SK-N-SH treated with all-trans-retinoic acid at 6 μM for 48 hours (cell line): Measurements from ENCODE around the gene BTNL9.
A peak's percentile ranks its signal among the peaks of the same experiment; 100 is the strongest.
"Not testable (repeated sequence)": the region's sequence is repeated elsewhere in the genome, so short reads cannot be mapped to it uniquely, and the experiment has no call there.

Experiments
- ATAC-seq: fragments of 200-7000 bp; cut with Tn5 transposase; 3 replicates; pipeline ENCODE4 v1.9.1; 2020; ENCODE audit warnings: mild to moderate bottlenecking, moderate library complexity
- CSDC2 ChIP-seq: fragments of 250-450 bp; sonication (Bioruptor Pico); IDR thresholded peaks from 2 replicates; pipeline ENCODE4 v1.5.0; 2020; ENCODE audit warnings: mild to moderate bottlenecking, moderate library complexity
- ESRRG ChIP-seq: fragments of 250-450 bp; sonication (Bioruptor Pico); IDR thresholded peaks from 2 replicates; pipeline ENCODE4 v1.6.1; 2021; ENCODE audit warnings: mild to moderate bottlenecking
- GLIS3 ChIP-seq: fragments of 250-450 bp; sonication (Bioruptor Pico); IDR thresholded peaks from 2 replicates; pipeline ENCODE4 v1.5.0; 2020; ENCODE audit warnings: mild to moderate bottlenecking, moderate library complexity
- ISL1 ChIP-seq: fragments of 250-450 bp; sonication (Bioruptor Pico); IDR thresholded peaks from 2 replicates; pipeline ENCODE4 v2.1.2; 2022; ENCODE audit warnings: mild to moderate bottlenecking, moderate library complexity
- OSR1 ChIP-seq: fragments of 250-450 bp; sonication (Bioruptor Pico); IDR thresholded peaks from 2 replicates; pipeline ENCODE4 v1.8.0; 2022; ENCODE audit warnings: moderate library complexity, mild to moderate bottlenecking, inconsistent platforms
- RARB ChIP-seq: fragments of 250-450 bp; sonication (Bioruptor Pico); IDR thresholded peaks from 2 replicates; pipeline ENCODE4 v1.8.0; 2021; ENCODE audit warnings: mild to moderate bottlenecking, moderate library complexity
- SNAI2 ChIP-seq: fragments of 250-450 bp; sonication (Bioruptor Pico); IDR thresholded peaks from 2 replicates; pipeline ENCODE4 v1.5.0; 2020; ENCODE audit warnings: mild to moderate bottlenecking, moderate library complexity
- TCF4 ChIP-seq: fragments of 250-450 bp; sonication (Bioruptor Pico); IDR thresholded peaks from 2 replicates; pipeline ENCODE4 v1.8.0; 2021; ENCODE audit warnings: mild to moderate bottlenecking, moderate library complexity, borderline replicate concordance
- TOX ChIP-seq: fragments of 250-450 bp; sonication (Bioruptor Pico); IDR thresholded peaks from 2 replicates; pipeline ENCODE4 v1.8.0; 2021; ENCODE audit warnings: mild to moderate bottlenecking, moderate library complexity, borderline replicate concordance
- ZC3H10 ChIP-seq: fragments of 250-450 bp; sonication (Bioruptor Pico); IDR thresholded peaks from 2 replicates; pipeline ENCODE4 v1.5.1; 2021; ENCODE audit warnings: mild to moderate bottlenecking, moderate library complexity
- ZFP3 ChIP-seq: fragments of 250-450 bp; sonication (Bioruptor Pico); IDR thresholded peaks from 2 replicates; pipeline ENCODE4 v1.5.0; 2020; ENCODE audit warnings: mild to moderate bottlenecking, moderate library complexity
- ZNF565 ChIP-seq: fragments of 450-650 bp; formaldehyde crosslinking; conservative IDR thresholded peaks from 2 replicates; pipeline ENCODE4 v1.5.0; 2020; ENCODE audit warnings: low read depth, mild to moderate bottlenecking, moderate library complexity
- ZNF70 ChIP-seq: fragments of 450-650 bp; formaldehyde crosslinking; IDR thresholded peaks from 2 replicates; pipeline ENCODE4 v1.5.0; 2020; ENCODE audit warnings: mild to moderate bottlenecking, moderate library complexity
- ZNF8 ChIP-seq: fragments of 450-650 bp; formaldehyde crosslinking; IDR thresholded peaks from 2 replicates; pipeline ENCODE4 v1.5.0; 2020; ENCODE audit warnings: mild to moderate bottlenecking, moderate library complexity
- TF ChIP-seq, protein P1 (sequence below): fragments of 250-450 bp; sonication (Bioruptor Pico); IDR thresholded peaks from 2 replicates; pipeline ENCODE4 v1.8.0; 2020; ENCODE audit warnings: mild to moderate bottlenecking, moderate library complexity, borderline replicate concordance
- TF ChIP-seq, protein P2 (sequence below): fragments of 250-450 bp; sonication (Bioruptor Pico); IDR thresholded peaks from 2 replicates; pipeline ENCODE4 v1.5.1; 2021; ENCODE audit warnings: mild to moderate bottlenecking, moderate library complexity

The BTNL9 gene

DNA sequence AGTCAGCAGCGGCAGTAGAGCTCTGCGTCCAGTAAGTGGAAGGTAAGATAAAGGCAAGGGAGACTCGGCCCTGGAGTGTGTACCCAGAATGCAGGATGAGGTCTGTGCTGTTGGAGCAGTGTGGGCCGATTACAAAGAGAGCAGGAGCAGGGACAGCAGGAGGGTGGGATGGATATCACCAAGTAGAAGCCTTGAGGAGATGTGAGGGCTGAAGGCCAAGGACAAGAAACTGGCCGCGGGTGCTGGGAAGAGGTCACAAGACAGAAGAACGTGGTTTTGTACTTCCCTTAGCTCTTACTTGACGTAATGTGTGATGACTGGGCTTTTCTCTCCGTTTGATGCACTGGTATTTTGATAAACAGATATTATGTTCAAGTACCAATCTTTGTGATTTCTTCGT lies 47.2 kb downstream of the BTNL9 start:
- no peak for TF ChIP-seq ISL1 (CRISPR knock-in tag)
- ATAC-seq: no peak

DNA sequence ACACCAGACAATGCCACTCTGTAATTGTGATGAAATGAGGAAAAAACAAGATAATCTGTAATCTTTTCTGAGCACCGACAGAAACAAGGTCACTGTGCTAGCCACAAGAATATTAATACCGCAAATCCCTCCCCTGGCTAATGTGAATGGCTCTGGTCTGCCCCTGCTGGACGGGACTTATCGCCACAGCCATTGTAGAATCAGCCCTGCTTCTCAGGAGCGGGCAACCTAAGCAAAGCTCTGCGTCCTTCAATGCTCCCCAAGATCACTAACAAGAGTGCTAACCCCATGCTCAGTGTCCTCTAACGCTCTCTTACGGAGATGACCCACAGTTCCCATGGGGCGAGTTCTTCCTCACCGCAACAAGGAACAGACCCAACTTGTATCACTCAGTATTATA lies 48.2 kb downstream of the BTNL9 start:
- TF ChIP-seq CSDC2 (CRISPR knock-in tag) (no peak), TCF4 (no peak), ZC3H10 (CRISPR knock-in tag) (no peak), ZNF565 (no peak), RARB (CRISPR knock-in tag) (no peak), ESRRG (CRISPR knock-in tag) (no peak), OSR1 (CRISPR knock-in tag) (no peak), GLIS3 (no peak), TOX (no peak), SNAI2 (CRISPR knock-in tag) (no peak)
- TF ChIP-seq, all 23 proteins: peak for 0
- ATAC-seq: peak; percentile 65

DNA sequence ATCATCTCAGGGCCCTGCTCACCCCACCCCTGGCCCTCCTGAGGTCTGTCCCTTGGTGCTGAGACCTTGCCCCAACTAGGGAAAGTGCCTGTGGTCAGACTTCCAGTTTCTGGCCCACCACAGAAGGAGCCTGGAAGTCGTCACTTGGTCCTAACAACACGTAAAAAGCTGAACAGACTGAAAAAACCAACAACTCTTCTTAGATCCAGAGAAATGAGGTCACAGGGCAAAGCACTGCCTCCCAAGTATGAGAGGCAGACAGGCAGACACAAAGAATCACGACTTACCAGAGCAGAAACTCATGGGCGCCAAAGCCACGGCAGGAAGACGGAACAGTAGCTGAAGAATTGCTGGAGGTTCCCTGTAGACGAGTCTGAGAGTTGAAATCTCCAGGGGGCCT lies 52.4 kb downstream of the BTNL9 start:
- TF ChIP-seq ZNF8 (CRISPR knock-in tag): no peak
- TF ChIP-seq ZNF70: no peak
- TF ChIP-seq ZC3H10 (CRISPR knock-in tag): no peak
- no peak for TF ChIP-seq OSR1 (CRISPR knock-in tag)
- TF ChIP-seq ZFP3 (CRISPR knock-in tag): no peak
- TF ChIP-seq, protein P1, sequence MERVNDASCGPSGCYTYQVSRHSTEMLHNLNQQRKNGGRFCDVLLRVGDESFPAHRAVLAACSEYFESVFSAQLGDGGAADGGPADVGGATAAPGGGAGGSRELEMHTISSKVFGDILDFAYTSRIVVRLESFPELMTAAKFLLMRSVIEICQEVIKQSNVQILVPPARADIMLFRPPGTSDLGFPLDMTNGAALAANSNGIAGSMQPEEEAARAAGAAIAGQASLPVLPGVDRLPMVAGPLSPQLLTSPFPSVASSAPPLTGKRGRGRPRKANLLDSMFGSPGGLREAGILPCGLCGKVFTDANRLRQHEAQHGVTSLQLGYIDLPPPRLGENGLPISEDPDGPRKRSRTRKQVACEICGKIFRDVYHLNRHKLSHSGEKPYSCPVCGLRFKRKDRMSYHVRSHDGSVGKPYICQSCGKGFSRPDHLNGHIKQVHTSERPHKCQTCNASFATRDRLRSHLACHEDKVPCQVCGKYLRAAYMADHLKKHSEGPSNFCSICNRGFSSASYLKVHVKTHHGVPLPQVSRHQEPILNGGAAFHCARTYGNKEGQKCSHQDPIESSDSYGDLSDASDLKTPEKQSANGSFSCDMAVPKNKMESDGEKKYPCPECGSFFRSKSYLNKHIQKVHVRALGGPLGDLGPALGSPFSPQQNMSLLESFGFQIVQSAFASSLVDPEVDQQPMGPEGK (CRISPR knock-in tag): no peak
- TF ChIP-seq CSDC2 (CRISPR knock-in tag): no peak
- TF ChIP-seq, protein P2, sequence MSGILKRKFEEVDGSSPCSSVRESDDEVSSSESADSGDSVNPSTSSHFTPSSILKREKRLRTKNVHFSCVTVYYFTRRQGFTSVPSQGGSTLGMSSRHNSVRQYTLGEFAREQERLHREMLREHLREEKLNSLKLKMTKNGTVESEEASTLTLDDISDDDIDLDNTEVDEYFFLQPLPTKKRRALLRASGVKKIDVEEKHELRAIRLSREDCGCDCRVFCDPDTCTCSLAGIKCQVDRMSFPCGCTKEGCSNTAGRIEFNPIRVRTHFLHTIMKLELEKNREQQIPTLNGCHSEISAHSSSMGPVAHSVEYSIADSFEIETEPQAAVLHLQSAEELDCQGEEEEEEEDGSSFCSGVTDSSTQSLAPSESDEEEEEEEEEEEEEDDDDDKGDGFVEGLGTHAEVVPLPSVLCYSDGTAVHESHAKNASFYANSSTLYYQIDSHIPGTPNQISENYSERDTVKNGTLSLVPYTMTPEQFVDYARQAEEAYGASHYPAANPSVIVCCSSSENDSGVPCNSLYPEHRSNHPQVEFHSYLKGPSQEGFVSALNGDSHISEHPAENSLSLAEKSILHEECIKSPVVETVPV: no peak
- ATAC-seq: no peak

DNA sequence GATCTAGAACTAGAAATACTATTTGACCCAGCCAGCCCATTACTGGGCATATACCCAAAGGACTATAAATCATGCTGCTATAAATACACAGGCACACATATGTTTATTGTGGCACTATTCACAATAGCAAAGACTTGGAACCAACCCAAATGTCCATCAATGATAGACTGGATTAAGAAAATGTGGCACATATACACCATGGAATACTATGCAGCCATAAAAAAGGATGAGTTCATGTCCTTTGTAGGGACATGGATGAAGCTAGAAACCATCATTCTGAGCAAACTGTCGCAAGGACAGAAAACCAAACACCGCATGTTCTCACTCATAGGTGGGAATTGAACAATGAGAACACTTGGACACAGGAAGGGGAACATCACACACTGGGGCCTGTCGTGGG lies 55.1 kb downstream of the BTNL9 start:
- not testable (repeated sequence) for ATAC-seq

DNA sequence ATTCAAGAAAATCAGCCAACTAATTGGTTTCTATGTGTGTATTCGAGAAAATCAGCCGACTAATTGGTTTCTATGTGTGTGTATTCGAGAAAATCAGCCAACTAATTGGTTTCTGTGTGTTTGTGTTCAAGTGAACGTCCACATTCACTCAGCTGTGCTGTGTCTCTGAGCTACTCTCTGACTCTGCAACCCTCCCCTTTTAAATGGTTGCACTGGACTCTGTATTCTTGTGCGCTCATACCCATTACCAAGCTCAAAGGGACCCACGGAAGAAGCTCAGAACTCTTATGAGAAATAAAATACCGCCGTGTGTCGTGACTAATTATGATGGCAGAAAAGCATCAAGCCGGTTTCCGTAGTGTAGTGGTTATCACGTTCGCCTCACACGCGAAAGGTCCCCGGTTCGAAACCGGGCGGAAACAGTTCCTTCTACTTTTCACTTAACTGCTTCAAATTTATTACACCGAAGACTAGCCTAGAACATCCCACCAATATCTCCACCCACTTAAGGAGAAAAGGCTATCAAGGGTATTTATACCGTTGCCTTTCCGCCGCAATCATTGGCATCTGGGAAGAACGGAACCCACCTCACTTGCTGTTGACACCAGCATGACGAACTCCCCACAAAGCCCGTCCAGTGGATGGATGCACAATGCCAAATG lies 56.8 kb downstream of the BTNL9 start:
- peak; percentile 45 for ATAC-seq

DNA sequence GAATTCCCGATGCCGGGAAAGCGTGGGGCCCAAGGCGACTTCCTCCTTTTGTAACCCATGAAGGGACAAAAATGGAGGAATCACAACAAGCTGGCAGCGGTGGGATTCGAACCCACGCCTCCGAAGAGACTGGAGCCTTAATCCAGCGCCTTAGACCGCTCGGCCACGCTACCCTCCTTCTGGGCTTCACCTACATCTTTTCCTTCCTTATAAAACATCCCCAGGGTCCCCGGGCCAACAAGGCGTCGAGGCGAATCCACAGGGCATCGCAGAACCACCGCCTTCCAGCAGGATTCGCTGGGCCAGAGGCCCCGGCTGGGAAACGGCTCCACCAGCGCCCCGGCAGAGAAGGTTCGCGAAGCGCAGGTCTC lies 57.3 kb downstream of the BTNL9 start:
- ATAC-seq: peak; percentile 14

DNA sequence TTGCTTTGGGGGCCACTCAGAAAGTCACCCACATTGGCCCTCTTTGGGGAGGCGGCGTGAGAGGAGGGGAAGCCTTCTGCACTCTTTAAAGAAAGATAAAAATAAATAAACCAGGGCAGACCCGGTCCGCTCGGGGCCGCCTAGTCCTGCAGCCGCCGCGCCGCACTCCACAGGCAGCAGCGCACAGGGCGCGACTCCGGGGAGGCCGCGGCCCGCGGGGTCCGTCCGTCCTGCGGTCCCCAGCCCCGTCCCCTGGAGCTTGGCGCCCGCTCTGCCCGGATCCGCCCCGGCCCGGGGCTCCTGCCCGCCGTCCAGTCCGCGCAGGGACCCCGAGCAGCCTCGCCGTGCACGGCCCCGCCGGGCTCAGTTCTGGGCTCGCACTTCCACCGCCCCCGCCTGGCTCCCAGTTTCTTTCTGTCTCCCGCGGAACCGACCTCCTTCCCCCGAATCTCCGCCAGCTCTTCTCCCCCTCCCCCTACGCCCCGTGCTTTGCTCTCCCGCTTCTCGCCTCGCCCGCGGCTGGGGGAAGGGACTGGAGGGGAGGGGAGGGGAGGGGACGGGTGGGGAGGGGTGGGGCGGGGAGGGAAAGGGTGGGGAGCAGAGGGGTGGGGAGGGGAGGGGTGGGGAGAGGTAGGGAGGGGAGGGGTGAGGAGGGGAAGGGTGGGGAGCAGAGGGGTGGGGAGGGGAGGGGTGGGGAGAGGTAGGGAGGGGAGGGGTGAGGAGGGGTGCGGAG lies 57.9 kb downstream of the BTNL9 start:
- not testable (repeated sequence) for ATAC-seq

DNA sequence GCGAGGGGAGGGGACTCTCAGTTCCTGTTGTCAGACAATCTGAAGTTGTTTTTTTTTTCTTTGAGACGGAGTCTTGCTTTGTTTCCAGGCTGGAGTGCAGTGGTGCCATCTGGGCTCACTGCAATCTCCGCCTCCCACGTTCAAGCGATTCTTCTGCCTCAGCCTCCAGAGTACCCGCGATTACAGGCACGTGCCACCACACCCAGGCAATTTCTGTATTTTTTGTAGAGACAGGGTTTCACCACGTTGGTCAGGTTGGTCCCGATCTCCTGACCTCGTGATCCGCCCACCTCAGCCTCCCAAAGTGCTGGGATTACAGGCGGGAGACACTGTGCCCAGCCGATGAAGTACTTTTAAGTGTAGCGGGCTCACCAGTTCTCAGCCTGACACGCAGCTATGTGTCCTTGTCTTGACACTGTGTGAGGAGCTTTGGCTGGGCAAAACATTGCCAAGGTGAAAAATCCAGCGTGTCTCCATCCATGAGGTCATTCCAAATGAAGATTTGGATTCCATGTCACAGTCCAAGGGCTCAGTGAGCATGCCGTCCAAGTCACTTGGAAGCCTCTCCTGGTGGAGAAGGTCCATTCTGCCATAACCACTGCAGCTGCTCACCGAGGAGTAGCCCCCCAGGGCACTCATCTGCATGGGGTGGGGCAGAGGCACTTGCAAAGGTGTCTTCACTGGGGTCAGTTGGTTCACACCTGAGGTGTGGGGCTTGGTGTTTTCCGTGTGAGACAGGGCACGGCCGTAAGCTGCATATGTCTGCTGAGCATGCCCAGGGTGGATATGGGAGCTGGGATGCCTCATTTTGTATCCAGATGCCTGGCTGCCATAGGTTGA lies 58.9 kb downstream of the BTNL9 start:
- no peak for ATAC-seq
- TF ChIP-seq TOX: no peak
- TF ChIP-seq ISL1 (CRISPR knock-in tag): no peak
- TF ChIP-seq GLIS3: no peak
- TF ChIP-seq, protein P2: no peak
- TF ChIP-seq, protein P1 (CRISPR knock-in tag): no peak
- no peak for TF ChIP-seq ZNF70
- no peak for TF ChIP-seq CSDC2 (CRISPR knock-in tag)
- TF ChIP-seq ZFP3 (CRISPR knock-in tag): no peak
